SU-DHL-6 (cell line): ENCODE results near the gene ABTB2.

Experiments
- H2AFZ ChIP-seq: fragments of 200-600 bp; sonication (generic); 2 replicates; pipeline ENCODE4 v1.6.1; 2014; ENCODE audit warnings: low read depth, mild to moderate bottlenecking, moderate library complexity, mixed read lengths, antibody characterized with exemption, low read length; ENCODE audit not compliant: severe bottlenecking
- H3F3A ChIP-seq: fragments of 200-600 bp; shearing (Covaris generic); 2 replicates; pipeline ENCODE4 v1.6.0; 2016; ENCODE audit warnings: antibody characterized with exemption, mild to moderate bottlenecking; ENCODE audit not compliant: insufficient read depth
- H3K27ac ChIP-seq: fragments of 200-600 bp; sonication (generic); 2 replicates; pipeline ENCODE4 v1.5.1; 2016; ENCODE audit warnings: low read depth, mild to moderate bottlenecking, low read length, moderate library complexity, mixed read lengths
- H3K27me3 ChIP-seq: fragments of 200-600 bp; sonication (generic), shearing (Covaris generic); 2 replicates; pipeline ENCODE4 v1.6.0; 2014; ENCODE audit warnings: mild to moderate bottlenecking, low read length
- H3K36me3 ChIP-seq: fragments of 200-600 bp; sonication (generic); 2 replicates; pipeline ENCODE4 v1.6.1; 2014; ENCODE audit warnings: mild to moderate bottlenecking, low read length, mixed read lengths
- H3K4me2 ChIP-seq: fragments of 300-600, 200-600 bp; shearing (Covaris generic), sonication (generic); 2 replicates; pipeline ENCODE4 v1.6.0; 2014; ENCODE audit warnings: low read length, low read depth, mild to moderate bottlenecking; ENCODE audit not compliant: poor library complexity, severe bottlenecking
- H3K4me3 ChIP-seq: fragments of 200-600 bp; sonication (generic); 2 replicates; pipeline ENCODE4 v1.5.1; 2014; ENCODE audit warnings: antibody characterized with exemption, low read length, mild to moderate bottlenecking, mixed read lengths; ENCODE audit not compliant: insufficient read depth, poor library complexity, severe bottlenecking
- H3K79me2 ChIP-seq: fragments of 200-600 bp; sonication (generic); 2 replicates; pipeline ENCODE4 v1.6.1; 2014; ENCODE audit warnings: mild to moderate bottlenecking, low read length, moderate library complexity; ENCODE audit not compliant: insufficient read depth
- H3K9ac ChIP-seq: fragments of 200-600 bp; sonication (generic); 2 replicates; pipeline ENCODE4 v1.7.0; 2014; ENCODE audit warnings: mild to moderate bottlenecking, low read length
- H3K9me2 ChIP-seq: fragments of 200-600 bp; sonication (generic); replicated peaks from 2 replicates; pipeline ENCODE4 v1.6.1; 2014; ENCODE audit warnings: low read length; ENCODE audit not compliant: insufficient read depth
- H3K9me3 ChIP-seq: fragments of 200-600 bp; sonication (generic); 2 replicates; pipeline ENCODE4 v1.6.1; 2014; ENCODE audit warnings: low read length, mixed read lengths; ENCODE audit not compliant: insufficient read depth
- H4K20me1 ChIP-seq: fragments of 200-600 bp; sonication (generic); 2 replicates; pipeline ENCODE4 v1.6.1; 2014; ENCODE audit warnings: low read depth, mild to moderate bottlenecking, antibody characterized with exemption, low read length, moderate library complexity, mixed read lengths
- CTCF ChIP-seq: fragments of 200-600 bp; sonication (generic); IDR thresholded peaks from one replicate; pipeline ENCODE4 v1.5.1; 2017; ENCODE audit warnings: antibody characterized with exemption, mild to moderate bottlenecking, low read length, moderate library complexity; ENCODE audit not compliant: insufficient read depth, poor library complexity, severe bottlenecking
- EZH2phosphoT487 ChIP-seq: fragments of 200-600 bp; sonication (generic), shearing (Covaris generic); conservative IDR thresholded peaks from 2 replicates; pipeline ENCODE4 v1.6.1; 2018; ENCODE audit warnings: mild to moderate bottlenecking, antibody characterized with exemption, low read length, moderate library complexity, mixed read lengths

The ABTB2 gene

GRCh38 chr11:34148504-34149165, 209.2 kb downstream of the ABTB2 start:
- no peak overlapping the region for H3K27ac ChIP-seq
- H3F3A ChIP-seq: no peaks in the 10 kb centered on the region
- H3K36me3 ChIP-seq: no peaks in the 10 kb centered on the region
- no peak overlapping the region for H3K4me3 ChIP-seq
- H3K9me2 ChIP-seq: no peaks in the 10 kb centered on the region
- no peak overlapping the region for H3K9ac ChIP-seq
- no peak overlapping the region for H3K4me2 ChIP-seq
- H2AFZ ChIP-seq: no peak overlapping the region
- H3K9me3 ChIP-seq: no peaks in the 10 kb centered on the region
- H3K27me3 ChIP-seq: no peaks in the 10 kb centered on the region
- TF ChIP-seq EZH2phosphoT487: no peak
- TF ChIP-seq CTCF: no peak
- no peaks in the 10 kb centered on the region for H3K79me2 ChIP-seq
- H4K20me1 ChIP-seq: no peaks in the 10 kb centered on the region

GRCh38 chr11:34147581-34147980, 210.2 kb downstream of the ABTB2 start:
- no peak for TF ChIP-seq CTCF
- TF ChIP-seq EZH2phosphoT487: no peak
- no peak overlapping the region for H3K27ac ChIP-seq
- H2AFZ ChIP-seq: no peak overlapping the region
- H4K20me1 ChIP-seq: no peaks in the 10 kb centered on the region
- no peaks in the 10 kb centered on the region for H3K9me2 ChIP-seq
- no peaks in the 10 kb centered on the region for H3K9me3 ChIP-seq
- no peaks in the 10 kb centered on the region for H3F3A ChIP-seq
- no peak overlapping the region for H3K9ac ChIP-seq
- H3K27me3 ChIP-seq: no peaks in the 10 kb centered on the region
- no peaks in the 10 kb centered on the region for H3K36me3 ChIP-seq
- H3K79me2 ChIP-seq: no peaks in the 10 kb centered on the region
- no peak overlapping the region for H3K4me3 ChIP-seq
- no peak overlapping the region for H3K4me2 ChIP-seq

- Histone ChIP-seq H3K9ac (no peak overlapping the region), H3K79me2 (no peaks in the 10 kb centered on the region), H3K36me3 (no peaks in the 10 kb centered on the region), H2AFZ (no peak overlapping the region), H4K20me1 (no peaks in the 10 kb centered on the region), H3K27ac (no peak overlapping the region), H3K9me3 (no peaks in the 10 kb centered on the region), H3K27me3 (no peaks in the 10 kb centered on the region), H3K4me2 (no peak overlapping the region), H3K4me3 (no peak overlapping the region), H3F3A (no peaks in the 10 kb centered on the region), H3K9me2 (no peaks in the 10 kb centered on the region)
- TF ChIP-seq EZH2phosphoT487 (no peak), CTCF (no peak)
These were observed 210.9 kb downstream of the ABTB2 start for GRCh38 chr11:34146866-34147265.
